Measurements from ENCODE around the gene ITGA2. TPM values are rescaled to one million over a fixed set of nuclear protein-coding genes. Genes with fewer than 3 reads are reported as not detected.

Gene ITGA2
- total and polyA plus RNA-seq, 2 experiments from 2014 or later: 2.5 to 10.2 TPM

DNA sequence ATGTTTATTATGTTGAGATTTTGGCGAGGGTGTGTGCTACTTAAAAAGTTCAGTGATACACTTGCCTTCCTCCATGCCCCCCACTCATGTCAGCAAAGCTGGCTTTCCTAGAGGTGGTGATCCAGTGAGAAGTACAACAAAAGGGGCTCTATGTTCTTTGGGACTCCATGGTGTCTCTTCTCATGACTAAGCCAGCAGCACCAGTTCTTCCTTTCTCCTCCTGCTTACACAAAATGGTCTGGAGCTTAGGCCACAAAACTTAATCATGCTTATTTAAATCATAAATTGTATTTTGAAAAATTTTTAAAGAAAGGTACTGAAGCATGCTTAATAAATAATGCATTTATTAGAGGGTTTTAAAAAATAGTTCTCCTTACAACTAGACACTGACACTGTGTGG, 98.0 kb downstream of the ITGA2 start:
- TF ChIP-seq EZH2phosphoT487 (IDR thresholded peaks at IDR 0.05; ENCODE audit: low read depth, severe bottlenecking, unreplicated experiment): no peak
- TF ChIP-seq, protein P1, sequence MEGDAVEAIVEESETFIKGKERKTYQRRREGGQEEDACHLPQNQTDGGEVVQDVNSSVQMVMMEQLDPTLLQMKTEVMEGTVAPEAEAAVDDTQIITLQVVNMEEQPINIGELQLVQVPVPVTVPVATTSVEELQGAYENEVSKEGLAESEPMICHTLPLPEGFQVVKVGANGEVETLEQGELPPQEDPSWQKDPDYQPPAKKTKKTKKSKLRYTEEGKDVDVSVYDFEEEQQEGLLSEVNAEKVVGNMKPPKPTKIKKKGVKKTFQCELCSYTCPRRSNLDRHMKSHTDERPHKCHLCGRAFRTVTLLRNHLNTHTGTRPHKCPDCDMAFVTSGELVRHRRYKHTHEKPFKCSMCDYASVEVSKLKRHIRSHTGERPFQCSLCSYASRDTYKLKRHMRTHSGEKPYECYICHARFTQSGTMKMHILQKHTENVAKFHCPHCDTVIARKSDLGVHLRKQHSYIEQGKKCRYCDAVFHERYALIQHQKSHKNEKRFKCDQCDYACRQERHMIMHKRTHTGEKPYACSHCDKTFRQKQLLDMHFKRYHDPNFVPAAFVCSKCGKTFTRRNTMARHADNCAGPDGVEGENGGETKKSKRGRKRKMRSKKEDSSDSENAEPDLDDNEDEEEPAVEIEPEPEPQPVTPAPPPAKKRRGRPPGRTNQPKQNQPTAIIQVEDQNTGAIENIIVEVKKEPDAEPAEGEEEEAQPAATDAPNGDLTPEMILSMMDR (IDR thresholded peaks at IDR 0.05; ENCODE audit: poor library complexity): no peak
- no peak for TF ChIP-seq EZH2 (IDR thresholded peaks at IDR 0.05; ENCODE audit: borderline replicate concordance)
- Histone ChIP-seq H3K27me3 (no peaks in the 10 kb centered on the region), H3K4me3 (no peak overlapping the region), H3K9me3 (ENCODE audit: low read depth) (no peaks in the 10 kb centered on the region), H3K9me2 (replicated peaks; ENCODE audit: insufficient read depth) (no peaks in the 10 kb centered on the region), H3K4me1 (ENCODE audit: insufficient read depth) (no peaks in the 10 kb centered on the region), H3K4me2 (no peak overlapping the region), H4K20me1 (ENCODE audit: insufficient read depth, poor library complexity, severe bottlenecking) (no peaks in the 10 kb centered on the region), H2AFZ (no peak overlapping the region), H3K27ac (no peak overlapping the region), H3K79me2 (no peaks in the 10 kb centered on the region), H3K36me3 (replicated peaks; ENCODE audit: insufficient read depth, low read depth) (no peaks in the 10 kb centered on the region)
- DNase-seq (ENCODE audit: low spot score): no peak
- 100% methylated on average over 1 of the region's 1 CpG for WGBS (ENCODE audit: low lambda C conversion rate, missing lambda C conversion rate)

DNA sequence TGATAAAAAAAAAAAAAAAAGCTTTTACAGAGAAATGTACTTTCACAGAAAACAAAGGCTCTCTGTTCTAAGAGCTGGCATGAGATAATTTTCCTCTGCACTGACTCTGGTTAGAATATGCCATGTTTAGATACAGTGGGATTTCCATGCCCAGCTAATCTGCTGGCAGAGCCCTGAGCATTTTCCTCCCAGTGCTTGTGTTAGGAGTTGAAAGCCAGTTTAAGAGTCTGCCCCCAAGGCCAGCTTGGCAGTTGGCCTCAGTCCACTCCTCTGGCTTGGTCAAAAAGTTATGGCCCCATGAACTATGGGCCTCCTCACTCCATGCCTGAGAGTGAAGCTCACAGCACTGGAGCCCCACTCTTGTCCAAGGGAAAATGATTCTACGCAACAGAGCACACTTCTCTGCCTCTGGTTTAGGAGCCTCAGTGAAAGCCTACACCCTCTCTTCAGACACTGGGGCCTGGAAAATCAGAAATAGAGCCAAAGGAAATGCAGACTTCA, 98.5 kb downstream of the ITGA2 start:
- Histone ChIP-seq H3K9me2 (replicated peaks; ENCODE audit: insufficient read depth) (no peaks in the 10 kb centered on the region), H3K4me2 (no peak overlapping the region), H3K36me3 (replicated peaks; ENCODE audit: insufficient read depth, low read depth) (no peaks in the 10 kb centered on the region), H3K27ac (no peak overlapping the region), H3K4me3 (no peak overlapping the region), H4K20me1 (ENCODE audit: insufficient read depth, poor library complexity, severe bottlenecking) (no peaks in the 10 kb centered on the region), H2AFZ (no peak overlapping the region), H3K27me3 (no peaks in the 10 kb centered on the region), H3K79me2 (no peaks in the 10 kb centered on the region), H3K4me1 (ENCODE audit: insufficient read depth) (no peaks in the 10 kb centered on the region), H3K9me3 (ENCODE audit: low read depth) (no peaks in the 10 kb centered on the region)
- TF ChIP-seq, protein P1 (IDR thresholded peaks at IDR 0.05; ENCODE audit: poor library complexity): no peak
- no peak for TF ChIP-seq EZH2phosphoT487 (IDR thresholded peaks at IDR 0.05; ENCODE audit: low read depth, severe bottlenecking, unreplicated experiment)
- TF ChIP-seq EZH2 (IDR thresholded peaks at IDR 0.05; ENCODE audit: borderline replicate concordance): no peak
- DNase-seq (ENCODE audit: low spot score): no peak
- 86% methylated on average over 1 of the region's 1 CpG for WGBS (ENCODE audit: low lambda C conversion rate, missing lambda C conversion rate)

DNA sequence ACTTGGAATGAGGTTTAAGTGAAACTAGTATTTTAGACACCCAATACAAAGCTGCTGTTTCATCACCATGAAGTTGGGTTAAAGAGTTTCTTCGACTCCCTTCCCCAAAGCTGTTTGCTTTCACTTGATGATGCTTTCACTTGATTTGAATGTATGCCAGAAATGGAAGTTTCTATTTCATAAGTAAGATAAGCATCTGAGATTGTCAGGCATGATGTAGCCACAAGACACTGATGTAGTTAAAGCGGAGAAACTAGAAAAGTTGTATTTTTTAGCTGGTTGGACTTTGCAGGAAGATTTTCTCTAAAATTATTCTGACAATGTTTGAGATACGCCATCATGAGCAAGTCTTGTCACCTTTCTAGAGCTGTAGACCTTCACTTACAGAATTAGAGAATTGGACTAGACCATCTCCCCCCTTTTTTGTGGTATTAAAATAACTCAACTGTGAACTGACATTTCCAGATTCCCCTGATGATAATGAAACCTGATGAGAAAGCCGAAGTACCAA, 100.4 kb downstream of the ITGA2 start:
- DNase-seq (ENCODE audit: low spot score): no peak
- Histone ChIP-seq H4K20me1 (ENCODE audit: insufficient read depth, poor library complexity, severe bottlenecking) (no peaks in the 10 kb centered on the region), H3K36me3 (replicated peaks; ENCODE audit: insufficient read depth, low read depth) (no peaks in the 10 kb centered on the region), H3K79me2 (no peaks in the 10 kb centered on the region), H3K9me3 (ENCODE audit: low read depth) (no peaks in the 10 kb centered on the region), H3K4me1 (ENCODE audit: insufficient read depth) (no peaks in the 10 kb centered on the region), H3K4me3 (no peak overlapping the region), H3K4me2 (no peak overlapping the region), H3K27ac (no peak overlapping the region), H3K9me2 (replicated peaks; ENCODE audit: insufficient read depth) (no peaks in the 10 kb centered on the region), H3K27me3 (no peaks in the 10 kb centered on the region), H2AFZ (no peak overlapping the region)
- TF ChIP-seq, protein P1 (IDR thresholded peaks at IDR 0.05; ENCODE audit: poor library complexity): no peak
- 89% methylated on average over 4 of the region's 4 CpGs for WGBS (ENCODE audit: low lambda C conversion rate, missing lambda C conversion rate)

DNA sequence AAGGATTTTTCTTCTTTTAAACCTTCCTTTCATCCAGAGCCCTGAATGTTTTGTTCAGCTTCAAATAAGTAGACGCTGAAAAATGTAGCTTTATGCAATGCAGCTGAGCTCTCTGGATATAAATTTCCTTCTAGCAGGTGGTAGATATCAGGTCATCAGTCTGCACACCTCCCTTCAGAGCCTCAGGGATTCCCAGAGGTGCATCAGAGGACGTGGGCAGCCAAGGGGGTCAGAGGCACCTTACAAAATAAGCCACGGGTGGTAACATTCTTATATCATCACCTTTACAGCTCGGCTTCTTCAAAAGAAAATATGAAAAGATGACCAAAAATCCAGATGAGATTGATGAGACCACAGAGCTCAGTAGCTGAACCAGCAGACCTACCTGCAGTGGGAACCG, 101.1 kb downstream of the ITGA2 start:
- no peaks in the 10 kb centered on the region for H4K20me1 ChIP-seq (ENCODE audit: insufficient read depth, poor library complexity, severe bottlenecking)
- H3K79me2 ChIP-seq: no peaks in the 10 kb centered on the region
- TF ChIP-seq EZH2 (IDR thresholded peaks at IDR 0.05; ENCODE audit: borderline replicate concordance): no peak
- no peak for TF ChIP-seq EZH2phosphoT487 (IDR thresholded peaks at IDR 0.05; ENCODE audit: low read depth, severe bottlenecking, unreplicated experiment)
- TF ChIP-seq, protein P1 (IDR thresholded peaks at IDR 0.05; ENCODE audit: poor library complexity): no peak
- H3K36me3 ChIP-seq (replicated peaks; ENCODE audit: insufficient read depth, low read depth): no peaks in the 10 kb centered on the region
- no peak overlapping the region for H3K4me3 ChIP-seq
- no peaks in the 10 kb centered on the region for H3K9me2 ChIP-seq (replicated peaks; ENCODE audit: insufficient read depth)
- 84% methylated on average over 5 of the region's 5 CpGs for WGBS (ENCODE audit: low lambda C conversion rate, missing lambda C conversion rate)
- H3K9me3 ChIP-seq (ENCODE audit: low read depth): no peaks in the 10 kb centered on the region
- no peak overlapping the region for H3K4me2 ChIP-seq
- H3K27me3 ChIP-seq: no peaks in the 10 kb centered on the region
- no peak overlapping the region for H3K27ac ChIP-seq
- H2AFZ ChIP-seq: no peak overlapping the region
- DNase-seq (ENCODE audit: low spot score): no peak
- H3K4me1 ChIP-seq (ENCODE audit: insufficient read depth): no peaks in the 10 kb centered on the region
